Memory B cell (primary cell): ENCODE results near the gene LRCH4.

Experiments used
- ATAC-seq: fragments of 150-1000 bp; cut with Tn5 transposase; 2 replicates; pipeline ENCODE4 v1.10.0; 2021; ENCODE audit warnings: low read depth, mild to moderate bottlenecking, moderate library complexity
- DNase-seq, 2 donors: peaks; one replicate each; pipeline ENCODE4 v3.0.0; 2022; ENCODE audit warnings: low spot score in 2 of 2
- H3K27ac Mint-ChIP-seq: one replicate; pipeline ENCODE4 v1.8.0; 2022; ENCODE audit warnings: mild to moderate bottlenecking, moderate library complexity, mixed read lengths
- H3K27me3 Mint-ChIP-seq: one replicate; pipeline ENCODE4 v1.8.0; 2022; ENCODE audit warnings: mixed read lengths
- H3K36me3 Mint-ChIP-seq: one replicate; pipeline ENCODE4 v1.8.0; 2022; ENCODE audit warnings: mild to moderate bottlenecking, mixed read lengths
- H3K4me1 Mint-ChIP-seq: one replicate; pipeline ENCODE4 v1.8.0; 2022; ENCODE audit warnings: mixed read lengths
- H3K4me3 Mint-ChIP-seq: one replicate; pipeline ENCODE4 v1.8.0; 2022; ENCODE audit warnings: mild to moderate bottlenecking, moderate library complexity, mixed read lengths
- H3K9me3 Mint-ChIP-seq: one replicate; pipeline ENCODE4 v1.8.0; 2022; ENCODE audit warnings: mixed read lengths

LRCH4 gene

GRCh38 chr7:100585511-100586265 is at the start of gene LRCH4:
Gene LRCH4 (minus strand): TSS chr7:100586129. CDS start chr7:100586100, 29 bp downstream.
- Mint-ChIP-seq H3K36me3 (no peaks in the 10 kb centered on the region), H3K27ac (peak within 1 kb of the TSS; percentile 94), H3K4me1 (peaks cover 28% of the 10 kb centered on the region), H3K27me3 (peaks cover 5% of the 10 kb centered on the region), H3K4me3 (peak within 1 kb of the TSS; percentile 95), H3K9me3 (no peaks in the 10 kb centered on the region)
- ATAC-seq (peak; percentile 25), DNase-seq (peak; percentile 58 to 92)

- H3K4me1 Mint-ChIP-seq = peaks cover 12% of the 10 kb centered on the region
- peaks cover 1% of the 10 kb centered on the region for H3K27me3 Mint-ChIP-seq
- no peaks in the 10 kb centered on the region for H3K9me3 Mint-ChIP-seq
- DNase-seq = peak; percentile 44 to 53
- H3K36me3 Mint-ChIP-seq = no peaks in the 10 kb centered on the region
- H3K4me3 Mint-ChIP-seq = peak overlapping the region; percentile 90
- peak; percentile 64 for ATAC-seq
- no peak overlapping the region for H3K27ac Mint-ChIP-seq
These were observed 47.2 kb upstream of the LRCH4 start for GRCh38 chr7:100632951-100633717.

- H3K27me3 Mint-ChIP-seq = peaks cover 1% of the 10 kb centered on the region
- no peaks in the 10 kb centered on the region for H3K9me3 Mint-ChIP-seq
- ATAC-seq (no peak), DNase-seq (no peak)
- H3K4me3 Mint-ChIP-seq = no peak overlapping the region
- H3K4me1 Mint-ChIP-seq = peaks cover 22% of the 10 kb centered on the region
- no peaks in the 10 kb centered on the region for H3K36me3 Mint-ChIP-seq
- H3K27ac Mint-ChIP-seq = no peak overlapping the region
These were observed 44.1 kb upstream of the LRCH4 start for GRCh38 chr7:100630066-100630465.

GRCh38 chr7:100629117-100629716 is 43.3 kb upstream of the LRCH4 start:
- Mint-ChIP-seq H3K27ac (no peak overlapping the region), H3K27me3 (peaks cover 1% of the 10 kb centered on the region), H3K36me3 (no peaks in the 10 kb centered on the region), H3K4me3 (no peak overlapping the region), H3K9me3 (no peaks in the 10 kb centered on the region), H3K4me1 (peaks cover 22% of the 10 kb centered on the region)
- no peak for ATAC-seq
- no peak for DNase-seq

GRCh38 chr7:100627238-100627549 is 41.3 kb upstream of the LRCH4 start:
- no peaks in the 10 kb centered on the region for H3K27me3 Mint-ChIP-seq

GRCh38 chr7:100626530-100627237 is 40.8 kb upstream of the LRCH4 start:
- Mint-ChIP-seq H3K27me3 (no peaks in the 10 kb centered on the region), H3K4me1 (peaks cover 13% of the 10 kb centered on the region), H3K27ac (peak overlapping the region; percentile 73), H3K9me3 (no peaks in the 10 kb centered on the region), H3K36me3 (peaks cover 1% of the 10 kb centered on the region), H3K4me3 (peak overlapping the region; percentile 84)
- DNase-seq = peak; percentile 43 to 49
- peak; percentile 98 for ATAC-seq

More at GRCh38 chr7:100627238-100627549, 41.3 kb upstream of the LRCH4 start:
- H3K9me3 Mint-ChIP-seq = no peaks in the 10 kb centered on the region
- DNase-seq (no peak), ATAC-seq (no peak)
- H3K36me3 Mint-ChIP-seq = no peaks in the 10 kb centered on the region
- H3K4me3 Mint-ChIP-seq = no peak overlapping the region
- no peak overlapping the region for H3K27ac Mint-ChIP-seq
- H3K4me1 Mint-ChIP-seq = peaks cover 13% of the 10 kb centered on the region

- ATAC-seq = no peak
- Mint-ChIP-seq H3K9me3 (no peaks in the 10 kb centered on the region), H3K4me3 (peak overlapping the region; percentile 84), H3K27me3 (no peaks in the 10 kb centered on the region), H3K36me3 (peaks cover 2% of the 10 kb centered on the region), H3K4me1 (peaks cover 13% of the 10 kb centered on the region), H3K27ac (no peak overlapping the region)
- DNase-seq = no peak
These were observed 40.1 kb upstream of the LRCH4 start for GRCh38 chr7:100626055-100626454.

GRCh38 chr7:100623951-100624824 is 38.3 kb upstream of the LRCH4 start:
- Mint-ChIP-seq H3K27ac (no peak overlapping the region), H3K4me1 (peaks cover 10% of the 10 kb centered on the region), H3K4me3 (no peak overlapping the region), H3K27me3 (no peaks in the 10 kb centered on the region), H3K36me3 (peaks cover 2% of the 10 kb centered on the region), H3K9me3 (no peaks in the 10 kb centered on the region)
- DNase-seq = no peak
- no peak for ATAC-seq

- ATAC-seq = no peak
- no peak for DNase-seq
- H3K27ac Mint-ChIP-seq = no peak overlapping the region
- no peak overlapping the region for H3K4me3 Mint-ChIP-seq
- H3K9me3 Mint-ChIP-seq = no peaks in the 10 kb centered on the region
- no peaks in the 10 kb centered on the region for H3K27me3 Mint-ChIP-seq
- peaks cover 2% of the 10 kb centered on the region for H3K36me3 Mint-ChIP-seq
- peaks cover 10% of the 10 kb centered on the region for H3K4me1 Mint-ChIP-seq
These were observed 35.6 kb upstream of the LRCH4 start for GRCh38 chr7:100621554-100621953.

- no peaks in the 10 kb centered on the region for H3K27me3 Mint-ChIP-seq
- no peak overlapping the region for H3K27ac Mint-ChIP-seq
- DNase-seq = no peak
- no peak overlapping the region for H3K4me3 Mint-ChIP-seq
- peaks cover 5% of the 10 kb centered on the region for H3K4me1 Mint-ChIP-seq
- H3K36me3 Mint-ChIP-seq = peaks cover 2% of the 10 kb centered on the region
- no peak for ATAC-seq
- H3K9me3 Mint-ChIP-seq = no peaks in the 10 kb centered on the region
These were observed 34.9 kb upstream of the LRCH4 start for GRCh38 chr7:100620804-100621203.

GRCh38 chr7:100620239-100620638 is 34.3 kb upstream of the LRCH4 start:
- no peak for ATAC-seq

GRCh38 chr7:100614308-100614861 is 28.5 kb upstream of the LRCH4 start:
- Mint-ChIP-seq H3K4me1 (peaks cover 3% of the 10 kb centered on the region), H3K27me3 (no peaks in the 10 kb centered on the region), H3K36me3 (no peaks in the 10 kb centered on the region), H3K27ac (no peak overlapping the region), H3K9me3 (no peaks in the 10 kb centered on the region), H3K4me3 (no peak overlapping the region)
- ATAC-seq = no peak
- DNase-seq = no peak

More at GRCh38 chr7:100620239-100620638, 34.3 kb upstream of the LRCH4 start:
- H3K27ac Mint-ChIP-seq = no peak overlapping the region
- peaks cover 2% of the 10 kb centered on the region for H3K36me3 Mint-ChIP-seq
- no peaks in the 10 kb centered on the region for H3K27me3 Mint-ChIP-seq
- no peaks in the 10 kb centered on the region for H3K9me3 Mint-ChIP-seq
- no peak for DNase-seq
- H3K4me1 Mint-ChIP-seq = peaks cover under 1% of the 10 kb centered on the region
- no peak overlapping the region for H3K4me3 Mint-ChIP-seq
